GM12878 (cell line): Measurements from ENCODE around the gene DPH7.
"Not testable (repeated sequence)": the region's sequence is repeated elsewhere in the genome, so short reads cannot be mapped to it uniquely, and the experiment has no call there.

Source experiments
- CTCF ChIP-seq, 3 experiments: IDR thresholded peaks in 2 of 3; conservative IDR thresholded peaks in 1 of 3; 2 replicates each; pipeline ENCODE4 v1.5.1; 2011; ENCODE audit warnings: low read depth in 3 of 3, low read length in 3 of 3, mild to moderate bottlenecking in 3 of 3, control low read depth in 2 of 3, moderate library complexity in 2 of 3, inconsistent platforms in 1 of 3, mixed read lengths in 1 of 3; ENCODE audit not compliant: control insufficient read depth in 2 of 3, insufficient read depth in 1 of 3; ENCODE audit errors: extremely low read depth in 1 of 3
- EED ChIP-seq: sonication (generic); IDR thresholded peaks from 2 replicates; pipeline ENCODE4 v1.6.1; 2016; ENCODE audit warnings: antibody characterized with exemption, low read depth
- EZH2 ChIP-seq: IDR thresholded peaks from 2 replicates; pipeline ENCODE4 v1.6.1; 2012; ENCODE audit warnings: low read depth, mild to moderate bottlenecking, control low read depth, inconsistent platforms, low read length, borderline replicate concordance; ENCODE audit not compliant: control insufficient read depth
- FOXK2 ChIP-seq: fragments of 450-650 bp; IDR thresholded peaks from 2 replicates; pipeline ENCODE4 v1.6.1; 2017; ENCODE audit warnings: mild to moderate bottlenecking, moderate library complexity
- GABPA ChIP-seq: IDR thresholded peaks from 2 replicates; pipeline ENCODE4 v1.6.1; 2014; ENCODE audit warnings: antibody characterized with exemption, low read depth, mild to moderate bottlenecking, inconsistent platforms
- HDAC2 ChIP-seq: fragments of 200-600 bp; sonication (generic); IDR thresholded peaks from 2 replicates; pipeline ENCODE4 v1.6.1; 2017
- HDGF ChIP-seq: fragments of 450-650 bp; IDR thresholded peaks from 2 replicates; pipeline ENCODE4 v1.6.1; 2016; ENCODE audit warnings: antibody characterized with exemption
- MXI1 ChIP-seq: fragments of 150-350 bp; IDR thresholded peaks from 2 replicates; pipeline ENCODE4 v1.6.1; 2011; ENCODE audit warnings: low read depth, mild to moderate bottlenecking, inconsistent platforms, low read length, improper control_type of control experiment
- NFIC ChIP-seq: IDR thresholded peaks from 2 replicates; pipeline ENCODE4 v1.6.1; 2012; ENCODE audit warnings: low read depth, mild to moderate bottlenecking, inconsistent platforms, low read length, moderate library complexity
- NR2F1 ChIP-seq: fragments of 450-650 bp; conservative IDR thresholded peaks from 2 replicates; pipeline ENCODE4 v1.6.1; 2017; ENCODE audit warnings: mild to moderate bottlenecking
- POLR2AphosphoS5 ChIP-seq: IDR thresholded peaks from 2 replicates; pipeline ENCODE4 v1.6.1; 2011; ENCODE audit warnings: mild to moderate bottlenecking, low read length, inconsistent platforms
- RAD21 ChIP-seq: IDR thresholded peaks from 2 replicates; pipeline ENCODE4 v1.6.1; 2011; ENCODE audit warnings: mild to moderate bottlenecking, low read depth, low read length, moderate library complexity; ENCODE audit not compliant: insufficient read depth
- RAD51 ChIP-seq: fragments of 450-650 bp; IDR thresholded peaks from 2 replicates; pipeline ENCODE4 v1.6.1; 2016; ENCODE audit warnings: moderate library complexity, mild to moderate bottlenecking, inconsistent platforms
- RFX5 ChIP-seq: IDR thresholded peaks from 2 replicates; pipeline ENCODE4 v1.6.1; 2011; ENCODE audit warnings: low read depth, low read length, improper control_type of control experiment

DNA sequence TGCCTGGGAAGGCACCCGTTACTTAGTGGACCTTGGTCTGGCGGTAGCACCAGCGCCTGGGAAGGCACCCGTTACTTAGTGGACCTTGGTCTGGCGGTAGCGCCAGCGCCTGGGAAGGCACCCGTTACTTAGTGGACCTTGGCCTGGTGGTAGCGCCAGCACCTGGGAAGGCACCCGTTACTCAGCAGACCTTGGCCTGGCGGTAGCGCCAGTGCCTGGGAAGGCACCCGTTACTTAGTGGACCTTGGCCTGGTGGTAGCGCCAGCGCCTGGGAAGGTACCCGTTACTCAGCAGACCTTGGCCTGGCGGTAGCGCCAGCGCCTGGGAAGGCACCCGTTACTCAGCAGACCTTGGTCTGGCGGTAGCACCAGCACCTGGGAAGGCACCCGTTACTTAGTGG lies 67.6 kb downstream of the DPH7 start:
- TF ChIP-seq CTCF (IDR thresholded peaks at IDR 0.05 in 2 of 3, conservative IDR thresholded peaks at IDR 0.05 in 1 of 3; ENCODE audit: control insufficient read depth in 2 of 3, extremely low read depth in 1 of 3, insufficient read depth in 1 of 3, low read depth in 3 of 3, low read length in 3 of 3); RAD51; EZH2; HDAC2; RAD21; RFX5; NFIC; HDGF; NR2F1; FOXK2; EED; MXI1; POLR2AphosphoS5; GABPA: not testable (repeated sequence)
